Fibroblast of mammary gland (primary cell): ENCODE results near the gene NPY.
A peak's percentile ranks its signal among the peaks of the same experiment; 100 is the strongest.

Experiments used
- DNase-seq: peaks from one replicate; pipeline ENCODE4 v3.0.0-alpha.2; 2010; ENCODE audit warnings: low read depth
- H3K4me3 ChIP-seq: 2 replicates; pipeline ENCODE4 v1.5.1; 2011; ENCODE audit warnings: low read depth, mild to moderate bottlenecking, low read length, moderate library complexity; ENCODE audit not compliant: control insufficient read depth
- TF ChIP-seq, protein P1 (sequence below): conservative IDR thresholded peaks from 2 replicates; pipeline ENCODE4 v1.5.1; 2011; ENCODE audit warnings: low read depth, low read length, inconsistent platforms; ENCODE audit not compliant: control insufficient read depth, insufficient read depth

NPY gene

DNA sequence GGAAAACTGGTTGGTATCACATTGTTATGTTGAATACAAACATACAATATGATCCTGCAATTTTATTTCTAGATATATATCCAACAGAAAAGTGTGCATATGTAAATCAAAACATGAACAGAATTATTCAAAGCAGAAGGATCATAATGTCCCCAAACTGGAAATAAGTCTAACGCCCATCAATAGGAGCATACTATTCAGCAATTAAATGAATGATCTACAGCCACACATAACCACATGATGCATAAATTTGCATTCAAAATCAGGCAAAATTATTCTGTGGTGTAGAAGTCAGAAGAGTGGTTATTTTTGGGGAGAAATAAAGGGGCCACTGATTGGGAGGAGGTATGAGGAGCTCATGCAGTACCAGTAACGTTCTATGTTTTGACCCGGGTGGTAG, 28.6 kb downstream of the NPY start:
- TF ChIP-seq, protein P1, sequence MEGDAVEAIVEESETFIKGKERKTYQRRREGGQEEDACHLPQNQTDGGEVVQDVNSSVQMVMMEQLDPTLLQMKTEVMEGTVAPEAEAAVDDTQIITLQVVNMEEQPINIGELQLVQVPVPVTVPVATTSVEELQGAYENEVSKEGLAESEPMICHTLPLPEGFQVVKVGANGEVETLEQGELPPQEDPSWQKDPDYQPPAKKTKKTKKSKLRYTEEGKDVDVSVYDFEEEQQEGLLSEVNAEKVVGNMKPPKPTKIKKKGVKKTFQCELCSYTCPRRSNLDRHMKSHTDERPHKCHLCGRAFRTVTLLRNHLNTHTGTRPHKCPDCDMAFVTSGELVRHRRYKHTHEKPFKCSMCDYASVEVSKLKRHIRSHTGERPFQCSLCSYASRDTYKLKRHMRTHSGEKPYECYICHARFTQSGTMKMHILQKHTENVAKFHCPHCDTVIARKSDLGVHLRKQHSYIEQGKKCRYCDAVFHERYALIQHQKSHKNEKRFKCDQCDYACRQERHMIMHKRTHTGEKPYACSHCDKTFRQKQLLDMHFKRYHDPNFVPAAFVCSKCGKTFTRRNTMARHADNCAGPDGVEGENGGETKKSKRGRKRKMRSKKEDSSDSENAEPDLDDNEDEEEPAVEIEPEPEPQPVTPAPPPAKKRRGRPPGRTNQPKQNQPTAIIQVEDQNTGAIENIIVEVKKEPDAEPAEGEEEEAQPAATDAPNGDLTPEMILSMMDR = no peak
- DNase-seq = no peak
- H3K4me3 ChIP-seq = no peak overlapping the region

GRCh38 chr7:24313777-24314176, 29.8 kb downstream of the NPY start:
- TF ChIP-seq, protein P1 = no peak
- H3K4me3 ChIP-seq = no peak overlapping the region
- no peak for DNase-seq

GRCh38 chr7:24316340-24316739, 32.4 kb downstream of the NPY start:
- DNase-seq = no peak
- TF ChIP-seq, protein P1 = no peak
- H3K4me3 ChIP-seq = no peak overlapping the region

DNA sequence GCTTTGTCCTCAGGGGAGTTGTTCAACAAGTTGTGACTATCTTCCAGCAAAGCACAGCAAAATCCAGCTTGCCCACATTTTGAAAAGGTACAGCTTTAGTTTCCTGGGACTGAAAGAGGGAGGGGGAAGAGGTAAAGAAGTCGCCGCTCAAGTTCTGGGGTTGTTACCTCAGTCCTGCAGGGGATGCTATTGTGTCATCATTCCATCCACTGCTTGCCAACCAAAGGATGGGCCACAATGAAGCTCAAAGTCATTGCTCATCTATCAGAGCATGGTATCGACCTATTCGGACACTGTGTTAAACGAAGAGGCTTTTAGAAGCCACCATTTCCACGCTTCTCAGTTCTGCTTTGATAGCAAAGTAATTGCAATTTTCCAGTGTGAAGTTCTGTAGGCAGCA, 34.3 kb downstream of the NPY start:
- TF ChIP-seq, protein P1 = peak; percentile 13
- H3K4me3 ChIP-seq = no peak overlapping the region
- DNase-seq = no peak

DNA sequence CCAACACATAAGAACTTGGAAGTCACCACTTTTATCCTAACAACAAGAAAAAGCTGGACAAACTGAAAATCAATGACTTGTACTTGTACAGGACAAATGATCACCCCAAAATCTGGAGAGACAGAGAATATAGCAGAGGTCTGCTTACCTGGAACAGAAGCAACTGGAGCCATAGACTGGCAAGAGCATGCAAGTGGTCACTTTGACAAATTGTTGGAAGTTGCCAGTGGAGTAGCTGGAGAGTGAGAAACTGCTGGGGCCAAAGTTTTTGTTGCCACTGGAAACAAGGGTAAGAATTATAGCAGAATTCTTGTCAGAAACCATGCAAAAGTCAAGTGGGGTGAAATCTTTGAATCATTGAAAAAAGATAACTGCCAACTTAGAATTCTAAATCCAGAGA, 35.2 kb downstream of the NPY start:
- TF ChIP-seq, protein P1 = no peak
- no peak overlapping the region for H3K4me3 ChIP-seq
- no peak for DNase-seq

DNA sequence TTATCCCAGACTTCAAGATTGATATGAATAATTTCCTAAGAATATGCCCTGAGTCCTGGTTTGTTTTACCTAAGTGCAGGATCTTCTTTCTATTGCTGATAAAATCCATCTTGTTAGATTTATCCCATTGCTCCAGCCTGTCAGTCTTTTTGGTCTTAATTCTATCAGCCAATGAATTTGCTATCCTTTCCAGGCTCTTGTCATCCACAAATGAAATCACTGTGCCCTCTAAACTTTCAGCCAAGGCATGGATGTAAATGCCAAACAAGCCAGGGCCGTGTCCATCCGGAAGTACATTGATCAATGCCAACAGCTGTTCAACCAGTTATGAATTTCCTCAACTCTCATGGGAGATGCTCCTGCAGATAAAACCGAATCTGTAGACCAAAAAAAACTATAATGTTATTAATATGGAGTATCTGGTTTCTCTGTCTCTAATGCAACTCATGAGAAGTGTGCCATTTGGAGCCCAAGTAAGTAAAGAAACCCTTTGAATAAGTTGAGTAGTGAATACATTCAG, 40.0 kb downstream of the NPY start:
- no peak overlapping the region for H3K4me3 ChIP-seq
- TF ChIP-seq, protein P1 = no peak
- no peak for DNase-seq

GRCh38 chr7:24325708-24326107, 41.7 kb downstream of the NPY start:
- no peak for DNase-seq

More at GRCh38 chr7:24325708-24326107, 41.7 kb downstream of the NPY start:
- no peak overlapping the region for H3K4me3 ChIP-seq
- TF ChIP-seq, protein P1 = no peak
